Kidney (tissue), 14 donors: Measurements from ENCODE around the gene B4GALNT3. TPM values are rescaled to one million over a fixed set of nuclear protein-coding genes. Genes with fewer than 3 reads are reported as not detected.
A peak's percentile ranks its signal among the peaks of the same experiment; 100 is the strongest.

Source experiments
- DNase-seq, 5 donors: peaks; one replicate each; pipeline ENCODE4 v3.0.0-alpha.2; 2013 to 2020
- FAIRE-seq: peaks from 2 replicates; lab custom pipeline; 2012; peaks lifted over from hg19 to GRCh38; lab: Jason Lieb, UNC
- H3K27ac ChIP-seq, 2 donors: one replicate each; pipeline ENCODE4 v1.7.0; 2013; ENCODE audit warnings: low read depth in 2 of 2, low read length in 2 of 2, inconsistent platforms in 1 of 2
- H3K27me3 ChIP-seq: one replicate; pipeline ENCODE4 v1.7.1; 2013; ENCODE audit warnings: low read length, inconsistent platforms; ENCODE audit not compliant: control insufficient read depth, insufficient read depth
- H3K36me3 ChIP-seq, 3 donors: one replicate each; pipeline versions ENCODE4 v1.7.0 to v1.7.1; 2013; ENCODE audit warnings: low read length in 3 of 3, control low read depth in 1 of 3, inconsistent platforms in 1 of 3; ENCODE audit not compliant: insufficient read depth in 3 of 3, control insufficient read depth in 2 of 3
- H3K4me1 ChIP-seq, 3 donors: one replicate each; pipeline versions ENCODE4 v1.7.0 to v1.7.1; 2013; ENCODE audit warnings: low read length in 3 of 3, inconsistent platforms in 1 of 3, low read depth in 1 of 3; ENCODE audit not compliant: control insufficient read depth in 2 of 3, insufficient read depth in 2 of 3
- H3K4me3 ChIP-seq, 3 donors: one replicate each; pipeline versions ENCODE4 v1.7.0 to v1.8.1; 2013; ENCODE audit warnings: low read length in 3 of 3, control low read depth in 1 of 3, inconsistent platforms in 1 of 3
- H3K9ac ChIP-seq, 3 donors: one replicate each; pipeline versions ENCODE4 v1.7.0 to v1.7.1; 2013; ENCODE audit warnings: low read length in 3 of 3, control low read depth in 1 of 3, inconsistent platforms in 1 of 3
- H3K9me3 ChIP-seq, 3 donors: one replicate each; pipeline versions ENCODE4 v1.7.0 to v1.7.1; 2013; ENCODE audit warnings: low read length in 3 of 3, control low read depth in 1 of 3, inconsistent platforms in 1 of 3; ENCODE audit not compliant: control insufficient read depth in 2 of 3, insufficient read depth in 1 of 3
- intact Hi-C: fragments of 100-400 bp; cut with DNase I; formaldehyde crosslinking; loops from one replicate; pipeline ENCODE4 v1.11.1; 2022
- polyA plus RNA-seq: library from polyadenylated mRNA; stranded (reverse); fragments of 350-450 nt; fragmentation: Illumina TruSeq; extraction: RNeasy Lipid Tissue Mini Kit (QIAGEN cat#74804); gene quantifications from one replicate; pipeline ENCODE4 v1.2.3, GENCODE V29; 2014; ENCODE audit warnings: low read depth, low replicate concordance; ENCODE audit not compliant: insufficient read depth
- total RNA-seq: library from RNA; stranded (reverse); fragmentation: NEBNext Ultra II Directional; extraction: Animal tissue kit (Norgen Biotek cat#: 25700); gene quantifications from one replicate; pipeline ENCODE4 v1.2.1, GENCODE V29; 2021
- TF ChIP-seq, protein P1 (sequence below): IDR thresholded peaks from 3 replicates; pipeline ENCODE4 v1.5.1; 2012; ENCODE audit warnings: mild to moderate bottlenecking, moderate library complexity, borderline replicate concordance; ENCODE audit not compliant: insufficient read depth; ENCODE audit errors: extremely low read depth
- donor health status: control.
- donor health status: control.
- donor health status: control.
- donor health status: control.
- donor health status: control.
- donor health status: DM: yes; HTN: yes; CAD: no.
- donor health status: Normal renal cell carcinoma (clear cell type).

Gene B4GALNT3
- total and polyA plus RNA-seq, 2 donors from 2014 or later, result 11.3 to 12.5 TPM

GRCh38 chr12:473863-474577, 14.3 kb downstream of the B4GALNT3 start:
- peak in 1 of 5 donors; percentile 9 for DNase-seq
- intact Hi-C loops, result no loop called here
- no peaks in the 10 kb centered on the region for H3K27me3 ChIP-seq
- H3K4me1 ChIP-seq, result no peaks in the 10 kb centered on the region
- no peak overlapping the region for H3K27ac ChIP-seq
- no peaks in the 10 kb centered on the region for H3K36me3 ChIP-seq
- H3K4me3 ChIP-seq, result no peak overlapping the region
- H3K9me3 ChIP-seq, result no peaks in the 10 kb centered on the region
- no peak overlapping the region for H3K9ac ChIP-seq
- FAIRE-seq, result no peak
- TF ChIP-seq, protein P1, sequence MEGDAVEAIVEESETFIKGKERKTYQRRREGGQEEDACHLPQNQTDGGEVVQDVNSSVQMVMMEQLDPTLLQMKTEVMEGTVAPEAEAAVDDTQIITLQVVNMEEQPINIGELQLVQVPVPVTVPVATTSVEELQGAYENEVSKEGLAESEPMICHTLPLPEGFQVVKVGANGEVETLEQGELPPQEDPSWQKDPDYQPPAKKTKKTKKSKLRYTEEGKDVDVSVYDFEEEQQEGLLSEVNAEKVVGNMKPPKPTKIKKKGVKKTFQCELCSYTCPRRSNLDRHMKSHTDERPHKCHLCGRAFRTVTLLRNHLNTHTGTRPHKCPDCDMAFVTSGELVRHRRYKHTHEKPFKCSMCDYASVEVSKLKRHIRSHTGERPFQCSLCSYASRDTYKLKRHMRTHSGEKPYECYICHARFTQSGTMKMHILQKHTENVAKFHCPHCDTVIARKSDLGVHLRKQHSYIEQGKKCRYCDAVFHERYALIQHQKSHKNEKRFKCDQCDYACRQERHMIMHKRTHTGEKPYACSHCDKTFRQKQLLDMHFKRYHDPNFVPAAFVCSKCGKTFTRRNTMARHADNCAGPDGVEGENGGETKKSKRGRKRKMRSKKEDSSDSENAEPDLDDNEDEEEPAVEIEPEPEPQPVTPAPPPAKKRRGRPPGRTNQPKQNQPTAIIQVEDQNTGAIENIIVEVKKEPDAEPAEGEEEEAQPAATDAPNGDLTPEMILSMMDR, result no peak

- no peak overlapping the region for H3K4me3 ChIP-seq
- peak in 3 of 5 donors; percentile 48 to 62 (median 49) for DNase-seq
- FAIRE-seq, result no peak
- no peaks in the 10 kb centered on the region for H3K9me3 ChIP-seq
- H3K36me3 ChIP-seq, result no peaks in the 10 kb centered on the region
- H3K9ac ChIP-seq, result no peak overlapping the region
- no peaks in the 10 kb centered on the region for H3K4me1 ChIP-seq
- no peak overlapping the region for H3K27ac ChIP-seq
- no peaks in the 10 kb centered on the region for H3K27me3 ChIP-seq
- TF ChIP-seq, protein P1, result no peak
- intact Hi-C loops, result no loop called here
These were observed 15.5 kb downstream of the B4GALNT3 start for GRCh38 chr12:475286-475685.

DNA sequence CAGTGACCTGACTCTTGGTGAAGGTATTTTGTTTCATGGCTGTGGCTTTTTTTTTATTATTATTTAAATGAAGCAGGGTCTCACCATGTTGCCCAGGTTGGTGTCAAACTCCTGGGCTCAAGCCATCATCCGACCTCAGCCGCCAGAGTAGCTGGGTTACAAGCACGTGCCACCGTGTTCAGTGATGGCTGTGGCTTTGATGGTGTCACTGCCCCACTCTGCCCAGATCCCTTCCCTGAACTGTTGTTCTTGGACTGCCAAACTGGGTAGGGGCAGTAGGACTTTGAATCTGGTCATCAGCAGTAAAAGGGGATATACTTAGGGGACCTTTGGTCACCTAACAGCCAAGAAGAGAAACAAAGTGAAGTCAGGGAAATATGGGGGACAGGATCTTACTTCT, 19.4 kb downstream of the B4GALNT3 start:
- H3K27me3 ChIP-seq, result no peaks in the 10 kb centered on the region
- H3K9me3 ChIP-seq, result no peaks in the 10 kb centered on the region
- intact Hi-C loops, result no loop called here
- H3K9ac ChIP-seq, result no peak overlapping the region
- no peaks in the 10 kb centered on the region for H3K36me3 ChIP-seq
- TF ChIP-seq, protein P1, result no peak
- H3K4me1 ChIP-seq, result no peaks in the 10 kb centered on the region
- no peak overlapping the region for H3K4me3 ChIP-seq
- H3K27ac ChIP-seq, result no peak overlapping the region
- FAIRE-seq (no peak), DNase-seq (peak in 1 of 5 donors; percentile 14)
